GM19043 (cell line): Measurements from ENCODE around the gene ZC4H2.
"Not testable (repeated sequence)": the region's sequence is repeated elsewhere in the genome, so short reads cannot be mapped to it uniquely, and the experiment has no call there.

Source experiments
- ATAC-seq: cut with Tn5 transposase; IDR thresholded peaks from one replicate; pipeline ENCODE4 v1.9.1; 2021; ENCODE audit warnings: low read depth; ENCODE audit not compliant: unreplicated experiment

Gene ZC4H2

GRCh38 chrX:64975989-64976672 is at the start of gene ZC4H2:
ZC4H2 (minus strand) TSS chrX:64976450; CDS start chrX:64976377, 73 bp downstream.
- peak; percentile 99 for ATAC-seq

GRCh38 chrX:65017451-65017850 is 41.2 kb upstream of the ZC4H2 start:
- no peak for ATAC-seq

GRCh38 chrX:65014230-65014629 is 38.0 kb upstream of the ZC4H2 start:
- ATAC-seq = no peak

GRCh38 chrX:65009459-65009858 is 33.2 kb upstream of the ZC4H2 start:
- no peak for ATAC-seq

- not testable (repeated sequence) for ATAC-seq
Observed at GRCh38 chrX:65002208-65002607, 26.0 kb upstream of the ZC4H2 start.

- ATAC-seq = no peak
Observed at GRCh38 chrX:64996805-64997204, 20.6 kb upstream of the ZC4H2 start.

GRCh38 chrX:64994131-64994798 is 18.0 kb upstream of the ZC4H2 start:
- no peak for ATAC-seq

- ATAC-seq = no peak
Observed at GRCh38 chrX:64977830-64978229, 1.6 kb upstream of the ZC4H2 start.

GRCh38 chrX:64977051-64977450 is 801 bp upstream of the ZC4H2 start:
- ATAC-seq = no peak

- peak; percentile 29 for ATAC-seq
Observed at GRCh38 chrX:64976673-64977040, 407 bp upstream of the ZC4H2 start.

- peak; percentile 16 for ATAC-seq
Observed at GRCh38 chrX:64975491-64975890, 759 bp downstream of the ZC4H2 start.

GRCh38 chrX:64925480-64925879 is 50.8 kb downstream of the ZC4H2 start:
- no peak for ATAC-seq

GRCh38 chrX:64908121-64908520 is 68.1 kb downstream of the ZC4H2 start:
- no peak for ATAC-seq

- ATAC-seq = peak; percentile 59
Observed at GRCh38 chrX:64894454-64895038, 81.7 kb downstream of the ZC4H2 start.

- peak; percentile 66 for ATAC-seq
Observed at GRCh38 chrX:64885850-64886249, 90.4 kb downstream of the ZC4H2 start.

GRCh38 chrX:64878709-64879108 is 97.5 kb downstream of the ZC4H2 start:
- ATAC-seq = not testable (repeated sequence)

- ATAC-seq = no peak
Observed at GRCh38 chrX:64867217-64867616, 109.0 kb downstream of the ZC4H2 start.
